Uterus (tissue), 4 donors: ENCODE measurements around the gene CLNK. TPM values are rescaled to one million over a fixed set of nuclear protein-coding genes. Genes with fewer than 3 reads are reported as not detected.

Experiments
- DNase-seq, 2 donors: peaks; one replicate each; pipeline ENCODE4 v3.0.0-alpha.2; 2019 to 2020
- H3K27ac ChIP-seq, 2 donors: fragments of 200-600 bp; sonication (generic); 1 replicate in 1 of 2; 2 replicates in 1 of 2; pipeline ENCODE4 v1.5.1; 2016 to 2018
- H3K27me3 ChIP-seq, 2 donors: fragments of 200-600 bp; sonication (generic); one replicate each; pipeline ENCODE4 v1.5.1; 2018 to 2019; ENCODE audit warnings: control low read depth in 1 of 2
- H3K36me3 ChIP-seq, 2 donors: fragments of 200-600 bp; sonication (generic); one replicate each; pipeline ENCODE4 v1.5.1; 2019; ENCODE audit warnings: control low read depth in 1 of 2
- H3K4me1 ChIP-seq, 2 donors: fragments of 200-600 bp; sonication (generic); one replicate each; pipeline ENCODE4 v1.5.1; 2018 to 2019; ENCODE audit warnings: control low read depth in 1 of 2
- H3K4me3 ChIP-seq, 2 donors: fragments of 200-600 bp; sonication (generic); 1 replicate in 1 of 2; 2 replicates in 1 of 2; pipeline ENCODE4 v1.5.1; 2018 to 2019; ENCODE audit warnings: mild to moderate bottlenecking in 1 of 2
- H3K9me3 ChIP-seq, 2 donors: fragments of 200-600 bp; sonication (generic); one replicate each; pipeline ENCODE4 v1.5.1; 2019; ENCODE audit warnings: control low read depth in 1 of 2
- POLR2A ChIP-seq, 2 donors: fragments of 450-650 bp; IDR thresholded peaks; one replicate each; pipeline ENCODE4 v1.6.1; 2016; ENCODE audit warnings: antibody characterized with exemption in 2 of 2, mild to moderate bottlenecking in 1 of 2, moderate library complexity in 1 of 2
- intact Hi-C: fragments of 100-400 bp; cut with DNase I; formaldehyde crosslinking; loops from one replicate; pipeline ENCODE4 v1.15.1; 2023; ENCODE audit warnings: low total_unique reads
- total RNA-seq, 4 donors: library from RNA; depleted of rRNA in 3 of 4; stranded (reverse); fragments of >200 nt in 3 of 4; gene quantifications; one replicate each; pipeline versions ENCODE4 v1.1.0 to v1.2.4, GENCODE V29; 2014 to 2023
- TF ChIP-seq, protein P1 (sequence below), 4 experiments: fragments of 200-600 bp in 2 of 4; fragments of 450-650 bp in 2 of 4; sonication (generic) in 2 of 4; IDR thresholded peaks; one replicate each; pipeline ENCODE4 v1.5.1; 2016 to 2019; ENCODE audit warnings: antibody characterized with exemption in 4 of 4, mild to moderate bottlenecking in 2 of 4, moderate library complexity in 1 of 4
- donor health status: DM: yes; HTN: yes; CAD: no.

CLNK gene, protein sequence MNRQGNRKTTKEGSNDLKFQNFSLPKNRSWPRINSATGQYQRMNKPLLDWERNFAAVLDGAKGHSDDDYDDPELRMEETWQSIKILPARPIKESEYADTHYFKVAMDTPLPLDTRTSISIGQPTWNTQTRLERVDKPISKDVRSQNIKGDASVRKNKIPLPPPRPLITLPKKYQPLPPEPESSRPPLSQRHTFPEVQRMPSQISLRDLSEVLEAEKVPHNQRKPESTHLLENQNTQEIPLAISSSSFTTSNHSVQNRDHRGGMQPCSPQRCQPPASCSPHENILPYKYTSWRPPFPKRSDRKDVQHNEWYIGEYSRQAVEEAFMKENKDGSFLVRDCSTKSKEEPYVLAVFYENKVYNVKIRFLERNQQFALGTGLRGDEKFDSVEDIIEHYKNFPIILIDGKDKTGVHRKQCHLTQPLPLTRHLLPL
- total RNA-seq: not detected

DNA sequence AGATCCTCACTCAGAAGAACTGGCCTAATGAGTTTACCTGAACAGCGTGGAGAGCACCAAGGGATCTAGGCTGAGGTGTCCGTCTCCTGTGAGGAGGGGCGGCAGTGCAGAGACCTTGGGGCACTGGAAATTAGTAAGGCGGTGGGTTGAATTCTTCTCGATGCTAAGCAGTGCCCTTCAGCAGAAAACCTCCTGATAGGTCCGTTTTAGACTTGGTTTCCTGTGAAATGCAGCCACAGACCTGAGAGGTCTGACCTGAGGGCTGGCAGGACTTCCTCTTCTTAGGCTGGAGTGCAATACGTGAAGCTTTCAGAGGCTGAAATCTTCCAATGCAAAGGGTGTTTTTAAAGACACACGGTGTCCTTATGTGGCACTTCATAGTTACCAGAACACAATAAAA lies at the start of gene CLNK:
Gene CLNK, minus strand, starts transcription at position 138 of the 400 bp plus-strand sequence. CDS start 16,899 bp downstream, outside the sequence.
- H3K9me3 ChIP-seq: no peaks in the 10 kb centered on the region
- no peak for TF ChIP-seq POLR2A (IDR thresholded peaks at IDR 0.05)
- TF ChIP-seq, protein P1, sequence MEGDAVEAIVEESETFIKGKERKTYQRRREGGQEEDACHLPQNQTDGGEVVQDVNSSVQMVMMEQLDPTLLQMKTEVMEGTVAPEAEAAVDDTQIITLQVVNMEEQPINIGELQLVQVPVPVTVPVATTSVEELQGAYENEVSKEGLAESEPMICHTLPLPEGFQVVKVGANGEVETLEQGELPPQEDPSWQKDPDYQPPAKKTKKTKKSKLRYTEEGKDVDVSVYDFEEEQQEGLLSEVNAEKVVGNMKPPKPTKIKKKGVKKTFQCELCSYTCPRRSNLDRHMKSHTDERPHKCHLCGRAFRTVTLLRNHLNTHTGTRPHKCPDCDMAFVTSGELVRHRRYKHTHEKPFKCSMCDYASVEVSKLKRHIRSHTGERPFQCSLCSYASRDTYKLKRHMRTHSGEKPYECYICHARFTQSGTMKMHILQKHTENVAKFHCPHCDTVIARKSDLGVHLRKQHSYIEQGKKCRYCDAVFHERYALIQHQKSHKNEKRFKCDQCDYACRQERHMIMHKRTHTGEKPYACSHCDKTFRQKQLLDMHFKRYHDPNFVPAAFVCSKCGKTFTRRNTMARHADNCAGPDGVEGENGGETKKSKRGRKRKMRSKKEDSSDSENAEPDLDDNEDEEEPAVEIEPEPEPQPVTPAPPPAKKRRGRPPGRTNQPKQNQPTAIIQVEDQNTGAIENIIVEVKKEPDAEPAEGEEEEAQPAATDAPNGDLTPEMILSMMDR (IDR thresholded peaks at IDR 0.05): no peak
- no peak within 1 kb of the TSS for H3K4me3 ChIP-seq
- no peaks in the 10 kb centered on the region for H3K27me3 ChIP-seq
- no peak within 1 kb of the TSS for H3K27ac ChIP-seq
- intact Hi-C loops: no loop called here
- DNase-seq: no peak
- H3K36me3 ChIP-seq: no peaks in the 10 kb centered on the region
- H3K4me1 ChIP-seq: no peaks in the 10 kb centered on the region

DNA sequence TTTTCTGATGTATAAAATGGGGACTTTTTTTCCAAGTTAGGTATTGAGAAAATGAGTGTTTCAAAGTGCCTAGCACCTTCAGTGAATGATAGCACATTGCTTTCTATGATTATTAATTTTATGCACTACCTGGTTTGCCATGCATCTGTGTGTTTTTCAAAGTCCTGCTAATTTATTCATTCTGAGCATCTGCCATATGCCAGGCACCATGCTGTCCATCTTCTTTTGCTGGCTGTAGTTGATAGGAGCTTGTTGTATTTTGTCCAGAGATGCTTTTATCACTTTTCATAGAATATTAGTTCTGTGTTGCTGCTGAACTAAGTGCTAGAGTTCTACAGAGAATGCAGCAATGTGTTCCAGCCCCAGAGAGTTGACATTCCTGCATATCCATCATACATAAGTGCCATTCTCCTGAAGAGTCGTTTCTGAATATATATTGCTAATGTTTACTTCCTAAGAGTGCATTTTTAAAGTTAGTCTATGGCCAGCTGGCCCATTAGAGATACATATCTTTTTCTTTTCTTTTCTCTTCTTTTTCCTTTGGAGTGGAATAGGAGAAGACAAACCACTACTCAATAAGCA lies 49.0 kb upstream of the CLNK start:
- Histone ChIP-seq H3K27me3 (no peaks in the 10 kb centered on the region), H3K4me1 (no peaks in the 10 kb centered on the region), H3K4me3 (no peak overlapping the region), H3K36me3 (no peaks in the 10 kb centered on the region), H3K9me3 (no peaks in the 10 kb centered on the region), H3K27ac (no peak overlapping the region)
- DNase-seq: no peak
- TF ChIP-seq, protein P1 (IDR thresholded peaks at IDR 0.05): no peak
- TF ChIP-seq POLR2A (IDR thresholded peaks at IDR 0.05): no peak
- intact Hi-C loops: no loop called here

DNA sequence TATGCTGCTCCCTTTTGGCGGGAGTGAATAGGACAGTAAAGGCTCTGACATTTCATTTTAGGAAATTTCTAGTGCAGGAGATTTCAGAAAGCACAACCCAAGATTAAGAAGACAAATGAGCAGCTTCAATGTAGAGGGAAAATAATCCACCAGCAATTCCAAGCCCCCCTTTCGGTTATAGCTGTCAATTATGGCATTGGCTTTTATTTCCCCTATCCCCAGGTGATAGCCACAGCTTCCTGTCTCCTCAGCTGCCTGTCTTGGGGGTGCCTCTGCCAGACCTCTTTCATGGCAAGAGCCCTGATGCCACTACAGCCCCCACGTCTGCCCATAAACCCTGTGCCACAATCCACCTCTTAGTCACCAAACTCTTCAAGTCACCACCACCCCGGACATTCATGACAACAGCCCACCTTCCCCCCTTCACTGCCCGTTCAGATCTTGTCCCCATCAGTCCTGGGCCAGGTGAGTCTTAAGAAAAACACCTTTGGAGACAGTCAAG lies 48.4 kb upstream of the CLNK start:
- no peaks in the 10 kb centered on the region for H3K36me3 ChIP-seq
- H3K27me3 ChIP-seq: no peaks in the 10 kb centered on the region
- intact Hi-C loops: no loop called here
- no peaks in the 10 kb centered on the region for H3K9me3 ChIP-seq
- no peak overlapping the region for H3K27ac ChIP-seq
- no peak for DNase-seq
- no peak overlapping the region for H3K4me3 ChIP-seq
- TF ChIP-seq, protein P1 (IDR thresholded peaks at IDR 0.05): no peak
- no peak for TF ChIP-seq POLR2A (IDR thresholded peaks at IDR 0.05)
- no peaks in the 10 kb centered on the region for H3K4me1 ChIP-seq

DNA sequence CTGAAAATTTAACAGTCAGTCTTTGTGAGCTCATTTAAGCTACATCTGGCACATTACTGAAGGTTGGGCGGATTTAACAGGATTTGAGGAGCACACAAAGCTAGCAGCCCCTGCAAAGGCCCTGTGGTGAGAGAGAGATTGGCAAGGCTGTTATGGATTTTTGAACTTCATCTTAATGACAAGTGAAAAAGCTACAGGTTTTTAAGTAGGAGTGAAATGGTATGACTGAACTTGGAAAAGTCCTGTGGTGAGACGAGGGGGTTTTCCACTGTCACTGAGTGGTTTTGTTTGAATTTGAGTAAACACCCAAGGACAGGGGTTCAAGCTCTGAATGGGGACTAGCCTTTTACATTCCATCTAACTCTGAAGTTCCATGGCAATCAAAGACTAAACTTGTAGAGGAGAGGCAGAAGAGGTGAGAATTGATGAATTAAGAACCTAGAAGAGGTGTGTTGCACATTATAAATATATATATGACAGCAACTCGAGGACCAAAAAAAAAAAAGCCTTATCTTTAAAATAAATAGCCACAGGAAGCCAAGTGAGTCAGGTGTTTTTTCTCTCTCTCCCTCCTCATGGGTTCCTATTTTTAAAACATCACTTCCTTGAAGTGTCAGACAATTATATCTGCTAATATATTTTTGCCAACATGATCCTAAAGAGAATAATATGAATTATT lies 47.8 kb upstream of the CLNK start:
- H3K27me3 ChIP-seq: no peaks in the 10 kb centered on the region
- no peak for TF ChIP-seq POLR2A (IDR thresholded peaks at IDR 0.05)
- TF ChIP-seq, protein P1 (IDR thresholded peaks at IDR 0.05): no peak
- H3K4me3 ChIP-seq: no peak overlapping the region
- no peak for DNase-seq
- no peaks in the 10 kb centered on the region for H3K9me3 ChIP-seq
- intact Hi-C loops: no loop called here
- no peaks in the 10 kb centered on the region for H3K4me1 ChIP-seq
- H3K36me3 ChIP-seq: no peaks in the 10 kb centered on the region
- H3K27ac ChIP-seq: no peak overlapping the region
